Prostate gland (tissue), 2 donors: ENCODE results near the gene FKBP1B. TPM values are rescaled to one million over a fixed set of nuclear protein-coding genes. Genes with fewer than 3 reads are reported as not detected.
"Not testable (repeated sequence)": the region's sequence is repeated elsewhere in the genome, so short reads cannot be mapped to it uniquely, and the experiment has no call there.

Source experiments
- DNase-seq: peaks from one replicate; pipeline ENCODE4 v3.0.0-alpha.2; 2019; ENCODE audit warnings: low spot score
- H3K27ac ChIP-seq, 2 donors: fragments of 200-600 bp; sonication (generic); 2 replicates each; pipeline ENCODE4 v1.5.1; 2017 to 2019
- H3K27me3 ChIP-seq: fragments of 200-600 bp; sonication (generic); replicated peaks from 2 replicates; pipeline ENCODE4 v1.5.1; 2019; ENCODE audit not compliant: insufficient read depth
- H3K36me3 ChIP-seq, 2 donors: fragments of 200-600 bp; sonication (generic); 1 replicate in 1 of 2; 2 replicates in 1 of 2; pipeline versions ENCODE4 v1.5.1 to v1.8.1; 2017 to 2019
- H3K4me1 ChIP-seq: fragments of 200-600 bp; sonication (generic); replicated peaks from 2 replicates; pipeline ENCODE4 v1.5.1; 2019
- H3K4me3 ChIP-seq, 2 donors: fragments of 200-600 bp; sonication (generic); 2 replicates each; pipeline ENCODE4 v1.5.1; 2017 to 2019
- H3K9me3 ChIP-seq: fragments of 200-600 bp; sonication (generic); 2 replicates; pipeline ENCODE4 v1.5.1; 2017
- CTCF ChIP-seq, 4 experiments: fragments of 200-600 bp in 2 of 4; fragments of 450-650 bp in 2 of 4; sonication (generic) in 2 of 4; IDR thresholded peaks; 1 replicate in 3 of 4; 2 replicates in 1 of 4; pipeline ENCODE4 v1.5.1; 2016 to 2019; ENCODE audit warnings: antibody characterized with exemption in 4 of 4, mild to moderate bottlenecking in 2 of 4, moderate library complexity in 2 of 4
- POLR2A ChIP-seq: fragments of 450-650 bp; IDR thresholded peaks from one replicate; pipeline ENCODE4 v1.6.1; 2016; ENCODE audit warnings: antibody characterized with exemption, mild to moderate bottlenecking
- POLR2AphosphoS5 ChIP-seq: sonication (generic); formaldehyde crosslinking; IDR thresholded peaks from one replicate; pipeline ENCODE4 v1.6.1; 2017; ENCODE audit warnings: antibody characterized with exemption
- WGBS: methylation state at CpG from one replicate; pipeline ENCODE4 v1.1.5; 2018; 5-methylcytosine and 5-hydroxymethylcytosine counted together
- intact Hi-C: fragments of 100-400 bp; cut with DNase I; formaldehyde crosslinking; loops from one replicate; pipeline ENCODE4 v1.14.2; 2022
- total RNA-seq, 2 donors: library from RNA; depleted of rRNA; stranded (reverse); fragments of >200 nt; gene quantifications; one replicate each; pipeline ENCODE4 v1.1.0, GENCODE V29; 2016

The FKBP1B gene
- total RNA-seq, 2 donors from 2014 or later: 8.5 to 8.6 TPM

GRCh38 chr2:24086241-24086640, 36.7 kb downstream of the FKBP1B start:
- Histone ChIP-seq H3K4me3 (no peak overlapping the region), H3K36me3 (no peaks in the 10 kb centered on the region), H3K27ac (no peak overlapping the region), H3K4me1 (peaks cover 3% of the 10 kb centered on the region), H3K9me3 (no peaks in the 10 kb centered on the region), H3K27me3 (no peaks in the 10 kb centered on the region)
- 100% methylated on average over 1 of the region's 1 CpG for WGBS
- intact Hi-C loops: loop anchor here (10.0 kb wide), 1 partner anchor 299 kb away; no protein-coding TSS in a partner anchor
- no peak for DNase-seq
- TF ChIP-seq POLR2A (no peak), CTCF (IDR thresholded peaks at IDR 0.05) (no peak)

- DNase-seq: no peak
- Histone ChIP-seq H3K27me3 (no peaks in the 10 kb centered on the region), H3K4me3 (no peak overlapping the region), H3K36me3 (no peaks in the 10 kb centered on the region), H3K9me3 (no peaks in the 10 kb centered on the region), H3K27ac (no peak overlapping the region), H3K4me1 (peaks cover 3% of the 10 kb centered on the region)
- intact Hi-C loops: loop anchor here (10.0 kb wide), 1 partner anchor 298 kb away; no protein-coding TSS in a partner anchor
- TF ChIP-seq POLR2A: no peak
- no peak for TF ChIP-seq CTCF (IDR thresholded peaks at IDR 0.05)
- no peak for TF ChIP-seq POLR2AphosphoS5
- WGBS: 69% methylated on average over 3 of the region's 3 CpGs
Measured at GRCh38 chr2:24087032-24087431, 37.5 kb downstream of the FKBP1B start.

GRCh38 chr2:24088821-24089359, 39.3 kb downstream of the FKBP1B start:
- Histone ChIP-seq H3K36me3 (no peaks in the 10 kb centered on the region), H3K27ac (no peak overlapping the region), H3K4me1 (no peaks in the 10 kb centered on the region), H3K27me3 (no peaks in the 10 kb centered on the region), H3K4me3 (no peak overlapping the region), H3K9me3 (no peaks in the 10 kb centered on the region)
- intact Hi-C loops: loop anchor here (10.0 kb wide), 1 partner anchor 296 kb away; no protein-coding TSS in a partner anchor
- DNase-seq: no peak
- TF ChIP-seq POLR2AphosphoS5: no peak
- no peak for TF ChIP-seq CTCF (IDR thresholded peaks at IDR 0.05)
- 92% methylated on average over 2 of the region's 2 CpGs for WGBS

- 94% methylated on average over 5 of the region's 5 CpGs for WGBS
- H3K9me3 ChIP-seq, H3K27me3 ChIP-seq, H3K4me1 ChIP-seq, H3K36me3 ChIP-seq, H3K27ac ChIP-seq, intact Hi-C loops, DNase-seq, H3K4me3 ChIP-seq: not testable (repeated sequence)
Measured at GRCh38 chr2:24093270-24093669, 43.7 kb downstream of the FKBP1B start.

GRCh38 chr2:24095171-24095677, 45.7 kb downstream of the FKBP1B start:
- DNase-seq, H3K27ac ChIP-seq, H3K9me3 ChIP-seq, H3K27me3 ChIP-seq, H3K4me3 ChIP-seq, H3K36me3 ChIP-seq, intact Hi-C loops, H3K4me1 ChIP-seq: not testable (repeated sequence)
- WGBS: 75% methylated on average over 17 of the region's 17 CpGs

- H3K4me1 ChIP-seq, H3K27ac ChIP-seq, H3K9me3 ChIP-seq, intact Hi-C loops, H3K27me3 ChIP-seq, H3K36me3 ChIP-seq, H3K4me3 ChIP-seq, DNase-seq: not testable (repeated sequence)
- 95% methylated on average over 2 of the region's 2 CpGs for WGBS
Measured at GRCh38 chr2:24100732-24101131, 51.2 kb downstream of the FKBP1B start.
